Lung (tissue), 12 donors: ENCODE measurements around the gene BAG2. TPM values are rescaled to one million over a fixed set of nuclear protein-coding genes. Genes with fewer than 3 reads are reported as not detected.
A peak's percentile ranks its signal among the peaks of the same experiment; 100 is the strongest.

Source experiments
- ATAC-seq: fragments of 200-7000 bp; cut with Tn5 transposase; one replicate; pipeline ENCODE4 v1.9.1; 2020; ENCODE audit warnings: moderate number of reproducible peaks; ENCODE audit not compliant: insufficient read depth, low FRiP score
- DNase-seq, 3 donors: peaks; one replicate each; pipeline ENCODE4 v3.0.0-alpha.2; 2013 to 2017
- H3K27ac ChIP-seq, 2 donors: one replicate each; pipeline ENCODE4 v1.5.1; 2013; ENCODE audit warnings: mild to moderate bottlenecking in 2 of 2, moderate library complexity in 2 of 2, control low read depth in 1 of 2, inconsistent platforms in 1 of 2, low read depth in 1 of 2, low read length in 1 of 2
- H3K27me3 ChIP-seq, 3 donors: one replicate each; pipeline ENCODE4 v1.5.1; 2013; ENCODE audit warnings: low read length in 2 of 3; ENCODE audit not compliant: control insufficient read depth in 3 of 3, insufficient read depth in 3 of 3
- H3K36me3 ChIP-seq, 4 donors: one replicate each; pipeline ENCODE4 v1.5.1; 2013; ENCODE audit warnings: low read length in 4 of 4, mild to moderate bottlenecking in 1 of 4, moderate library complexity in 1 of 4; ENCODE audit not compliant: control insufficient read depth in 4 of 4, insufficient read depth in 4 of 4
- H3K4me1 ChIP-seq, 5 donors: one replicate each; pipeline ENCODE4 v1.5.1; 2013; ENCODE audit warnings: low read length in 5 of 5, mild to moderate bottlenecking in 2 of 5, moderate library complexity in 1 of 5; ENCODE audit not compliant: control insufficient read depth in 5 of 5, insufficient read depth in 5 of 5
- H3K4me3 ChIP-seq: one replicate; pipeline ENCODE4 v1.5.1; 2013; ENCODE audit warnings: mild to moderate bottlenecking, control low read depth, moderate library complexity
- H3K9ac ChIP-seq, 2 donors: one replicate each; pipeline ENCODE4 v1.5.1; 2013; ENCODE audit warnings: low read length in 2 of 2, control low read depth in 1 of 2; ENCODE audit not compliant: insufficient read depth in 1 of 2
- H3K9me3 ChIP-seq, 4 donors: one replicate each; pipeline ENCODE4 v1.5.1; 2013; ENCODE audit warnings: low read length in 3 of 4, mild to moderate bottlenecking in 1 of 4, moderate library complexity in 1 of 4; ENCODE audit not compliant: control insufficient read depth in 4 of 4, insufficient read depth in 3 of 4
- CTCF ChIP-seq: IDR thresholded peaks from 2 replicates; pipeline ENCODE4 v1.5.1; 2012; ENCODE audit warnings: mild to moderate bottlenecking; ENCODE audit errors: control extremely low read depth, extremely low read depth
- WGBS, 2 donors: extraction: QIAGEN DNeasy Blood & Tissue Kit; methylation state at CpG; one replicate each; pipeline ENCODE4 v1.1.7; 2013; 5-methylcytosine and 5-hydroxymethylcytosine counted together
- polyA plus RNA-seq, 2 donors: library from polyadenylated mRNA; stranded (reverse); fragments of 200-250 nt; gene quantifications; one replicate each; pipeline ENCODE4 v1.2.1, GENCODE V29; 2013
- total RNA-seq, 2 donors: library from RNA; depleted of rRNA in 1 of 2; stranded (reverse); fragments of >200 nt in 1 of 2; gene quantifications; one replicate each; pipeline ENCODE4 v1.2.1, GENCODE V29; 2014 to 2021
- donor health status: control.
- donor health status: control.
- donor health status: Bipolar disorder and iron deficiency.
- donor health status: healthy.
- donor health status: DM: yes; HTN: yes; CAD: no.

Gene BAG2
- total and polyA plus RNA-seq, 4 donors: 2.4 to 8.0 (median 4.7) TPM

- no peaks in the 10 kb centered on the region for H3K27me3 ChIP-seq
- H3K36me3 ChIP-seq: peaks cover 1 to 14% (median 9%) of the 10 kb centered on the region in 4 donors
- ATAC-seq (no peak), DNase-seq (no peak)
- H3K4me3 ChIP-seq: no peak overlapping the region
- no peak overlapping the region for H3K9ac ChIP-seq
- H3K9me3 ChIP-seq: peaks cover 0 to 4% (median 2%) of the 10 kb centered on the region in 4 donors
- TF ChIP-seq CTCF: no peak
- H3K27ac ChIP-seq: no peak overlapping the region
- H3K4me1 ChIP-seq: no peaks in the 10 kb centered on the region
- 95 to 96% methylated on average over 1 of the region's 1 CpG for WGBS, 2 donors
These were observed 7.0 kb upstream of the BAG2 start for GRCh38 chr6:57165080-57165479.

GRCh38 chr6:57173056-57173885 is 1.1 kb downstream of the BAG2 start:
- no peaks in the 10 kb centered on the region for H3K27me3 ChIP-seq
- H3K36me3 ChIP-seq: peaks cover 0 to 6% (median 4%) of the 10 kb centered on the region in 4 donors
- DNase-seq (peak in 2 of 3 donors; percentile 49 to 59), ATAC-seq (no peak)
- no peaks in the 10 kb centered on the region for H3K9me3 ChIP-seq
- H3K27ac ChIP-seq: peak overlapping the region; percentile 88 to 96
- TF ChIP-seq CTCF: no peak
- peaks cover 0 to 28% (median 12%) of the 10 kb centered on the region in 5 donors for H3K4me1 ChIP-seq
- 16 to 19% methylated on average over 19 of the region's 19 CpGs for WGBS, 2 donors
- H3K4me3 ChIP-seq: peak overlapping the region; percentile 71
- H3K9ac ChIP-seq: peak overlapping the region in 1 of 2 donors; percentile 91

GRCh38 chr6:57173886-57174510 is 1.9 kb downstream of the BAG2 start:
- no peak for TF ChIP-seq CTCF
- no peaks in the 10 kb centered on the region for H3K27me3 ChIP-seq
- peaks cover 0 to 35% (median 14%) of the 10 kb centered on the region in 5 donors for H3K4me1 ChIP-seq
- H3K36me3 ChIP-seq: peaks cover 0 to 6% (median 4%) of the 10 kb centered on the region in 4 donors
- 57 to 61% methylated on average over 5 of the region's 5 CpGs for WGBS, 2 donors
- peak overlapping the region; percentile 19 for H3K4me3 ChIP-seq
- H3K9me3 ChIP-seq: no peaks in the 10 kb centered on the region
- H3K9ac ChIP-seq: peak overlapping the region in 1 of 2 donors; percentile 91
- peak overlapping the region; percentile 17 to 79 for H3K27ac ChIP-seq
- peak in 1 of 3 donors; percentile 21 for DNase-seq
- ATAC-seq: no peak
